Activated CD8-positive, alpha-beta memory T cell treated with anti-CD3 and anti-CD28 coated beads, Interleukin-2, amount 50 U/mL, for 4 hours (primary cell): ENCODE results near the gene CEP57L1.
"Not testable (repeated sequence)": the region's sequence is repeated elsewhere in the genome, so short reads cannot be mapped to it uniquely, and the experiment has no call there.

Experiments
- DNase-seq: peaks from one replicate; pipeline ENCODE4 v3.0.0-alpha.2; 2020

CEP57L1 gene

GRCh38 chr6:109117346-109118035, 22.2 kb downstream of the CEP57L1 start:
- DNase-seq, result no peak

- no peak for DNase-seq
These were observed 23.0 kb downstream of the CEP57L1 start for GRCh38 chr6:109118337-109118736.

GRCh38 chr6:109118871-109119354, 23.6 kb downstream of the CEP57L1 start:
- DNase-seq, result no peak

- no peak for DNase-seq
These were observed 26.1 kb downstream of the CEP57L1 start for GRCh38 chr6:109121411-109121810.

GRCh38 chr6:109124219-109124618, 28.9 kb downstream of the CEP57L1 start:
- no peak for DNase-seq

- no peak for DNase-seq
These were observed 30.2 kb downstream of the CEP57L1 start for GRCh38 chr6:109125504-109125903.

GRCh38 chr6:109130065-109130464, 34.8 kb downstream of the CEP57L1 start:
- no peak for DNase-seq

- not testable (repeated sequence) for DNase-seq
These were observed 40.3 kb downstream of the CEP57L1 start for GRCh38 chr6:109135600-109135999.

GRCh38 chr6:109136039-109136438, 40.7 kb downstream of the CEP57L1 start:
- not testable (repeated sequence) for DNase-seq

- not testable (repeated sequence) for DNase-seq
These were observed 41.2 kb downstream of the CEP57L1 start for GRCh38 chr6:109136530-109136929.

- no peak for DNase-seq
These were observed 43.8 kb downstream of the CEP57L1 start for GRCh38 chr6:109139109-109139508.

- DNase-seq, result not testable (repeated sequence)
These were observed 46.8 kb downstream of the CEP57L1 start for GRCh38 chr6:109142067-109142466.

- no peak for DNase-seq
These were observed 47.9 kb downstream of the CEP57L1 start for GRCh38 chr6:109143191-109143590.

GRCh38 chr6:109148251-109148650, 52.9 kb downstream of the CEP57L1 start:
- DNase-seq, result not testable (repeated sequence)

GRCh38 chr6:109148716-109149115, 53.4 kb downstream of the CEP57L1 start:
- DNase-seq, result not testable (repeated sequence)

GRCh38 chr6:109153752-109154151, 58.4 kb downstream of the CEP57L1 start:
- DNase-seq, result no peak

- DNase-seq, result no peak
These were observed 69.0 kb downstream of the CEP57L1 start for GRCh38 chr6:109164331-109164730.

- DNase-seq, result no peak
These were observed 70.2 kb downstream of the CEP57L1 start for GRCh38 chr6:109165392-109165974.

GRCh38 chr6:109166673-109167072, 71.4 kb downstream of the CEP57L1 start:
- no peak for DNase-seq

GRCh38 chr6:109167562-109167961, 72.3 kb downstream of the CEP57L1 start:
- no peak for DNase-seq

- DNase-seq, result no peak
These were observed 75.0 kb downstream of the CEP57L1 start for GRCh38 chr6:109170333-109170732.

- DNase-seq, result no peak
These were observed 76.9 kb downstream of the CEP57L1 start for GRCh38 chr6:109172101-109172746.

- DNase-seq, result no peak
These were observed 79.6 kb downstream of the CEP57L1 start for GRCh38 chr6:109174916-109175315.

- DNase-seq, result no peak
These were observed 83.6 kb downstream of the CEP57L1 start for GRCh38 chr6:109178921-109179320.
